IPS-NIHi7 (cell line): Measurements from ENCODE around the gene MORC1.

ENCODE experiments used
- DNase-seq: peaks from one replicate; pipeline ENCODE4 v3.0.0; 2012; ENCODE audit warnings: mixed read lengths; ENCODE audit errors: extremely low spot score

MORC1 gene

DNA sequence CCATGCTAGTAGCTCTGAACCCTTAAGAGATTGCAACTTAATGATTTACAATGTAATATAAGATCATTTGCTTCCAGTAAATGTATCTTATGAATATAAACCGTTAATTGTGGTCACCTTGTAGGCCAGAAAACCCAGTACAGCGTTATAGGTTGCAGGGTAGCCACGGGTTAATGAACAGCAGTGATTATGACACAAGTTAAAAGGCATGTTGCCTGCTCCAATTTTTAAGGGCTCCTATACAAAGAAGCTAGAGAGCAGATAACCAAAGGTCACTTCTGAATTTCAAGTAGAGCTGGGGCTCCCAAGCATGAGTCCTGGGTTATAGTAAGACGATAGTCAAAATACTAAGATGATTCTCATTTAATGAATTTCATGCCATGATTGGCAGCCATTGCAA, 177.8 kb downstream of the MORC1 start:
- no peak for DNase-seq

DNA sequence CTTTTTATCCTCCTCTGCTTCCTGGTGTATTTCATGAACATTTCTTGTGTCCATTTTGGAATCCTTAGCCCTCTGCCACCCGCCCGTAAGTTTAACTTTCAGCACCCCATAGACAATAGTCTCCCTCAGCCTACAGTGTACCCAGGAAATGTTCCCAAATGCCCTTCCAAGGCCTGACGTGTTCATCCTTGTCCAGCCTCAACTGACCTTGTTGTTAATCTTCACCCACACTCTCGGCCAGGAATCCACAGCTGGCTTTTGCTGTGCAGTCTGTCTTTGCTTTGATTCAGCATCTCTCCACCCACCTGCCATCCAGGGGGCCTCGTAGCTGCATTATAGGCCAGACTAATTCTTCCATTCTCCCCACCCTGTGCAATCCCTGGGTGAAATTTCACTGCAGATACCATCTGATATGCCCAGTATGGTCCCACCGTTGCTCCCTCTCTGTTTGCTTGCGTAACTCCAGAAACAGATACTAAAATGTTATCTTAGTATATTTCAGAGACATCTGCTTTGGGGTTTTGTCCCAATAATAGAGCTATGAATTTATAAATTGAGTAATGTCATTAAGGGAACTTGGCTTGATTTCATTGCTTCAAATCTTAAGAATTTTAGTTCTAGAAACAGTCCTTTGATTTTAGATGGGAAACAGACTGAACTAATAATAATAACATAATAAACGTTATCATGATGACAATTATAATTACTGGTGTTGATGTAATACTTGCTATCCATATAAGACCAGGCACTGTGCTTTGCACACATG, 180.8 kb downstream of the MORC1 start:
- DNase-seq, result no peak

- DNase-seq, result no peak
These were observed 186.9 kb downstream of the MORC1 start for GRCh38 chr3:108931035-108931434.

DNA sequence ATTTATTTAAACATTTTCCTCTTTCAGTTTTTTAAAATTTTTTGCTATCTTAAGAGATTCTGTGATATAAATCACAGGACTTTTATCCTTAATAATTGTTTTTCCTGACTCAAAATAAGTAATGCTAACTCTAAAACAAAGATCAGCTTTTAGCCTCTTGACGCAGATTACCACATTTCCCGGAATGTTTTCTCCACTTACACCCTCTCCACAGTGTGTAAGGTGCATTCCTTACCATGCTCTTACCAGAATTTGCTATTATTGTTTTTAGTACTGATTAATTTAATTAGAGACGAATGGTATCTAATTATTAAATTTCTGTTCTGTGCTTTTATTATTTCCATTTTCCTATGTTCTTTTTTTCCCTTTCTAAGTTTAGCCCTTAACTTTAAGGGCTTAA, 199.1 kb downstream of the MORC1 start:
- no peak for DNase-seq

- DNase-seq, result peak; percentile 79
These were observed 202.9 kb downstream of the MORC1 start for GRCh38 chr3:108914774-108915641.

- DNase-seq, result no peak
These were observed 208.1 kb downstream of the MORC1 start for GRCh38 chr3:108909799-108910198.
